WTC11 (cell line): Measurements from ENCODE around the gene TSPAN18.

Experiments used
- CREB1 ChIP-seq: sonication (generic); formaldehyde crosslinking; IDR thresholded peaks from 2 replicates; pipeline ENCODE4 v1.8.0; 2023; ENCODE audit warnings: mild to moderate bottlenecking, missing genetic modification reagents
- CREM ChIP-seq: sonication (generic); formaldehyde crosslinking; IDR thresholded peaks from 2 replicates; pipeline ENCODE4 v1.8.1; 2022; ENCODE audit warnings: mild to moderate bottlenecking, missing genetic modification reagents, moderate library complexity
- IRF2 ChIP-seq: sonication (generic); formaldehyde crosslinking; IDR thresholded peaks from 2 replicates; pipeline ENCODE4 v1.8.0; 2022; ENCODE audit warnings: low read depth, missing genetic modification reagents, borderline replicate concordance
- NFYB ChIP-seq: sonication (generic); formaldehyde crosslinking; conservative IDR thresholded peaks from 2 replicates; pipeline ENCODE4 v1.8.0; 2022; ENCODE audit warnings: low read depth, missing genetic modification reagents
- NR3C1 ChIP-seq: sonication (generic); formaldehyde crosslinking; conservative IDR thresholded peaks from 2 replicates; pipeline ENCODE4 v1.8.1; 2023; ENCODE audit warnings: low read depth, mild to moderate bottlenecking, missing genetic modification reagents
- TCF7 ChIP-seq: sonication (generic); formaldehyde crosslinking; IDR thresholded peaks from 2 replicates; pipeline ENCODE4 v1.8.0; 2022; ENCODE audit warnings: mild to moderate bottlenecking, low read depth, missing genetic modification reagents, moderate library complexity
- ZNF138 ChIP-seq: sonication (generic); formaldehyde crosslinking; conservative IDR thresholded peaks from 2 replicates; pipeline ENCODE4 v1.8.1; 2022; ENCODE audit warnings: mild to moderate bottlenecking, moderate library complexity, missing genetic modification reagents
- TF ChIP-seq, protein P1 (sequence below): fragments of 200-600 bp; IDR thresholded peaks from 2 replicates; pipeline ENCODE4 v1.8.0; 2022; ENCODE audit warnings: antibody characterized with exemption
- TF ChIP-seq, protein P2 (sequence below): sonication (generic); formaldehyde crosslinking; IDR thresholded peaks from 2 replicates; pipeline ENCODE4 v1.8.0; 2022; ENCODE audit warnings: mild to moderate bottlenecking, missing genetic modification reagents
- TF ChIP-seq, protein P3 (sequence below): sonication (generic); formaldehyde crosslinking; IDR thresholded peaks from 2 replicates; pipeline ENCODE4 v1.8.0; 2022; ENCODE audit warnings: mild to moderate bottlenecking, missing genetic modification reagents
- TF ChIP-seq, protein P4 (sequence below): sonication (generic); formaldehyde crosslinking; IDR thresholded peaks from 2 replicates; pipeline ENCODE4 v1.8.1; 2022; ENCODE audit warnings: missing genetic modification reagents, borderline replicate concordance
- TF ChIP-seq, protein P5 (sequence below): sonication (generic); formaldehyde crosslinking; conservative IDR thresholded peaks from 2 replicates; pipeline ENCODE4 v1.8.1; 2022; ENCODE audit warnings: mild to moderate bottlenecking, missing genetic modification reagents

GRCh38 chr11:44873537-44873936 lies 146.8 kb downstream of the TSPAN18 start:
- TF ChIP-seq, protein P1, sequence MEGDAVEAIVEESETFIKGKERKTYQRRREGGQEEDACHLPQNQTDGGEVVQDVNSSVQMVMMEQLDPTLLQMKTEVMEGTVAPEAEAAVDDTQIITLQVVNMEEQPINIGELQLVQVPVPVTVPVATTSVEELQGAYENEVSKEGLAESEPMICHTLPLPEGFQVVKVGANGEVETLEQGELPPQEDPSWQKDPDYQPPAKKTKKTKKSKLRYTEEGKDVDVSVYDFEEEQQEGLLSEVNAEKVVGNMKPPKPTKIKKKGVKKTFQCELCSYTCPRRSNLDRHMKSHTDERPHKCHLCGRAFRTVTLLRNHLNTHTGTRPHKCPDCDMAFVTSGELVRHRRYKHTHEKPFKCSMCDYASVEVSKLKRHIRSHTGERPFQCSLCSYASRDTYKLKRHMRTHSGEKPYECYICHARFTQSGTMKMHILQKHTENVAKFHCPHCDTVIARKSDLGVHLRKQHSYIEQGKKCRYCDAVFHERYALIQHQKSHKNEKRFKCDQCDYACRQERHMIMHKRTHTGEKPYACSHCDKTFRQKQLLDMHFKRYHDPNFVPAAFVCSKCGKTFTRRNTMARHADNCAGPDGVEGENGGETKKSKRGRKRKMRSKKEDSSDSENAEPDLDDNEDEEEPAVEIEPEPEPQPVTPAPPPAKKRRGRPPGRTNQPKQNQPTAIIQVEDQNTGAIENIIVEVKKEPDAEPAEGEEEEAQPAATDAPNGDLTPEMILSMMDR: no peak
- TF ChIP-seq, protein P2, sequence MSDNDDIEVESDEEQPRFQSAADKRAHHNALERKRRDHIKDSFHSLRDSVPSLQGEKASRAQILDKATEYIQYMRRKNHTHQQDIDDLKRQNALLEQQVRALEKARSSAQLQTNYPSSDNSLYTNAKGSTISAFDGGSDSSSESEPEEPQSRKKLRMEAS (CRISPR knock-in tag): no peak
- TF ChIP-seq, protein P3, sequence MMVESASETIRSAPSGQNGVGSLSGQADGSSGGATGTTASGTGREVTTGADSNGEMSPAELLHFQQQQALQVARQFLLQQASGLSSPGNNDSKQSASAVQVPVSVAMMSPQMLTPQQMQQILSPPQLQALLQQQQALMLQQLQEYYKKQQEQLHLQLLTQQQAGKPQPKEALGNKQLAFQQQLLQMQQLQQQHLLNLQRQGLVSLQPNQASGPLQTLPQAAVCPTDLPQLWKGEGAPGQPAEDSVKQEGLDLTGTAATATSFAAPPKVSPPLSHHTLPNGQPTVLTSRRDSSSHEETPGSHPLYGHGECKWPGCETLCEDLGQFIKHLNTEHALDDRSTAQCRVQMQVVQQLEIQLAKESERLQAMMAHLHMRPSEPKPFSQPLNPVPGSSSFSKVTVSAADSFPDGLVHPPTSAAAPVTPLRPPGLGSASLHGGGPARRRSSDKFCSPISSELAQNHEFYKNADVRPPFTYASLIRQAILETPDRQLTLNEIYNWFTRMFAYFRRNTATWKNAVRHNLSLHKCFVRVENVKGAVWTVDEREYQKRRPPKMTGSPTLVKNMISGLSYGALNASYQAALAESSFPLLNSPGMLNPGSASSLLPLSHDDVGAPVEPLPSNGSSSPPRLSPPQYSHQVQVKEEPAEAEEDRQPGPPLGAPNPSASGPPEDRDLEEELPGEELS (CRISPR knock-in tag): no peak
- TF ChIP-seq IRF2 (CRISPR knock-in tag): no peak
- TF ChIP-seq CREM: no peak
- no peak for TF ChIP-seq ZNF138 (CRISPR knock-in tag)
- TF ChIP-seq, protein P4, sequence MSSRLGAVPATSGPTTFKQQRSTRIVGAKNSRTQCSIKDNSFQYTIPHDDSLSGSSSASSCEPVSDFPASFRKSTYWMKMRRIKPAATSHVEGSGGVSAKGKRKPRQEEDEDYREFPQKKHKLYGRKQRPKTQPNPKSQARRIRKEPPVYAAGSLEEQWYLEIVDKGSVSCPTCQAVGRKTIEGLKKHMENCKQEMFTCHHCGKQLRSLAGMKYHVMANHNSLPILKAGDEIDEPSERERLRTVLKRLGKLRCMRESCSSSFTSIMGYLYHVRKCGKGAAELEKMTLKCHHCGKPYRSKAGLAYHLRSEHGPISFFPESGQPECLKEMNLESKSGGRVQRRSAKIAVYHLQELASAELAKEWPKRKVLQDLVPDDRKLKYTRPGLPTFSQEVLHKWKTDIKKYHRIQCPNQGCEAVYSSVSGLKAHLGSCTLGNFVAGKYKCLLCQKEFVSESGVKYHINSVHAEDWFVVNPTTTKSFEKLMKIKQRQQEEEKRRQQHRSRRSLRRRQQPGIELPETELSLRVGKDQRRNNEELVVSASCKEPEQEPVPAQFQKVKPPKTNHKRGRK: no peak
- TF ChIP-seq NR3C1 (CRISPR knock-in tag): no peak
- no peak for TF ChIP-seq TCF7 (CRISPR knock-in tag)
- TF ChIP-seq NFYB: no peak
- TF ChIP-seq CREB1 (CRISPR knock-in tag): no peak
- TF ChIP-seq, protein P5, sequence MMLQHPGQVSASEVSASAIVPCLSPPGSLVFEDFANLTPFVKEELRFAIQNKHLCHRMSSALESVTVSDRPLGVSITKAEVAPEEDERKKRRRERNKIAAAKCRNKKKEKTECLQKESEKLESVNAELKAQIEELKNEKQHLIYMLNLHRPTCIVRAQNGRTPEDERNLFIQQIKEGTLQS (CRISPR knock-in tag): no peak
